ENCODE measurements around the gene ANK2. TPM values are rescaled to one million over a fixed set of nuclear protein-coding genes. Genes with fewer than 3 reads are reported as not detected.

The ANK2 gene
- total RNA-seq, 2 donors from 2014 or later = 9.9 to 11.5 TPM

DNA sequence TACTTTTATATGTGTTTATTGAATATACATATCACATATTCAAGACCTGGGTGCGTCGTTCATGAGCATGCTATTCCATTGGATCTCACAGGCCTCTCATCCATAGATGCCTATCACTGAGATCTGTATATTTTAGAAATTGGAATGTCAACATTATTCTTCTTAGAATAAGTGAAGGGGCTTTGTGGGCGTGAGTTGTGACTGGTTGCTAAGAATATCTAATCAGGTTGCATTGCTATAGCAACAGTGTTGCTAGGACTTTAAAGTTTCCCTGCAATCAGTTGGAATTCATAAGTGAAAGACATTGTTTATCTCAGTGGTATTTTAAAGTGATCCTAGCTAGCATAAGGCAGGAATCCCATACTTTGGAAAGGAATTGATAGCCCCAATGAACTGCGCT is 36.7 kb upstream of the ANK2 start:
- intact Hi-C loops (cut with DNase I) = no loop called here
- 61 to 70% methylated on average over 4 of the region's 4 CpGs for WGBS, 2 donors
- DNase-seq (no peak), ATAC-seq (no peak)
- TF ChIP-seq, protein P1, sequence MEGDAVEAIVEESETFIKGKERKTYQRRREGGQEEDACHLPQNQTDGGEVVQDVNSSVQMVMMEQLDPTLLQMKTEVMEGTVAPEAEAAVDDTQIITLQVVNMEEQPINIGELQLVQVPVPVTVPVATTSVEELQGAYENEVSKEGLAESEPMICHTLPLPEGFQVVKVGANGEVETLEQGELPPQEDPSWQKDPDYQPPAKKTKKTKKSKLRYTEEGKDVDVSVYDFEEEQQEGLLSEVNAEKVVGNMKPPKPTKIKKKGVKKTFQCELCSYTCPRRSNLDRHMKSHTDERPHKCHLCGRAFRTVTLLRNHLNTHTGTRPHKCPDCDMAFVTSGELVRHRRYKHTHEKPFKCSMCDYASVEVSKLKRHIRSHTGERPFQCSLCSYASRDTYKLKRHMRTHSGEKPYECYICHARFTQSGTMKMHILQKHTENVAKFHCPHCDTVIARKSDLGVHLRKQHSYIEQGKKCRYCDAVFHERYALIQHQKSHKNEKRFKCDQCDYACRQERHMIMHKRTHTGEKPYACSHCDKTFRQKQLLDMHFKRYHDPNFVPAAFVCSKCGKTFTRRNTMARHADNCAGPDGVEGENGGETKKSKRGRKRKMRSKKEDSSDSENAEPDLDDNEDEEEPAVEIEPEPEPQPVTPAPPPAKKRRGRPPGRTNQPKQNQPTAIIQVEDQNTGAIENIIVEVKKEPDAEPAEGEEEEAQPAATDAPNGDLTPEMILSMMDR (IDR thresholded peaks at IDR 0.05) = no peak
- TF ChIP-seq POLR2A (IDR thresholded peaks at IDR 0.05) = no peak
- Histone ChIP-seq H3K4me3 (no peak overlapping the region), H3K27ac (no peak overlapping the region), H3K27me3 (no peaks in the 10 kb centered on the region), H3K9me3 (no peaks in the 10 kb centered on the region), H3K36me3 (replicated peaks in 1 of 2; ENCODE audit: insufficient read depth in 1 of 2, low read depth in 2 of 2) (no peaks in the 10 kb centered on the region), H3K4me1 (no peaks in the 10 kb centered on the region)

GRCh38 chr4:113013751-113014150 is 35.7 kb upstream of the ANK2 start:
- TF ChIP-seq, protein P1 (IDR thresholded peaks at IDR 0.05) = no peak
- TF ChIP-seq POLR2A (IDR thresholded peaks at IDR 0.05) = no peak
- H3K36me3 ChIP-seq (replicated peaks in 1 of 2; ENCODE audit: insufficient read depth in 1 of 2, low read depth in 2 of 2) = no peaks in the 10 kb centered on the region
- ATAC-seq (no peak), DNase-seq (no peak)
- H3K27ac ChIP-seq = no peak overlapping the region
- H3K9me3 ChIP-seq = no peaks in the 10 kb centered on the region
- 32 to 40% methylated on average over 1 of the region's 1 CpG for WGBS, 2 donors
- H3K27me3 ChIP-seq = no peaks in the 10 kb centered on the region
- H3K4me3 ChIP-seq = no peak overlapping the region
- intact Hi-C loops (cut with DNase I) = no loop called here
- H3K4me1 ChIP-seq = no peaks in the 10 kb centered on the region

DNA sequence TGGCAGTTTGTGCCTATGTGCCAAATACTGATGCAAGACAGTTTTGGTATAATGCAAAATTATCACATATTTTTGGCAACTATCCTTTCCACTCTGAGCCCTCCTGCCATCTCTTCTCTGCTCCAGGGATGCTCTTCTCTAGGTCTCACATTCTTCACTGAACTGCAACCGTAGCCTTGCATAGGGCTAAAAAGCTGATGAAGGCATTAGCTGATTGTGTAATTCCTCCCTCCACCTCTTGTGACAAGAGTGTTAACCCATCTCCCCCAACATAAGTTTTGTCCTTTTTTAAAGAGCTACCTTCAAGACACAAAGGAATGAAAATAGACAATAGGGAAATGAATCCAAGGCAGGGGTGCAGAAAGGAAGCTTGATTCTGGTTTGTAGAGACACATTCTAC is 33.1 kb upstream of the ANK2 start:
- Histone ChIP-seq H3K4me3 (no peak overlapping the region), H3K36me3 (replicated peaks in 1 of 2; ENCODE audit: insufficient read depth in 1 of 2, low read depth in 2 of 2) (no peaks in the 10 kb centered on the region), H3K27me3 (no peaks in the 10 kb centered on the region), H3K9me3 (no peaks in the 10 kb centered on the region), H3K27ac (no peak overlapping the region), H3K4me1 (no peaks in the 10 kb centered on the region)
- intact Hi-C loops (cut with DNase I) = no loop called here
- ATAC-seq (no peak), DNase-seq (no peak)
- 80 to 81% methylated on average over 1 of the region's 1 CpG for WGBS, 2 donors
- TF ChIP-seq, protein P1 (IDR thresholded peaks at IDR 0.05) = no peak
- no peak for TF ChIP-seq POLR2A (IDR thresholded peaks at IDR 0.05)

DNA sequence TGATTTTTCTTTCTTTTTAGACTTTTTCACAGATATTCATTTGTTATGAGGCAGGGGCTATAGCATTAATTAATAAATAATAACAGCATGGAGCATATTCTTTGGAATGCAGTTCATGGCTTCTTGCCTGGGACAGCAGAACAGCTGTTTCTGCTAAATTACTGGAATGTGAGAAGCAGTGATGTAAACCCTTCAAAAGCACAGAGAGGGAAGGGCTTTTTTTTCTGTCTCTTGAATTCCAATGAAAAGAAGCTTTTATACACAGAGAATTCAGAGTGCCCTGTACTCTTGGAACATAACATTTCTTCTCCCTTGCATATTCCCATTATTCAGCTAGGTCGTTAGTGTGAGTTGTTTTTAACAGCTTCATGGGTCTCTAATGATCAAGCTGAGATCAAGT is 28.5 kb upstream of the ANK2 start:
- H3K36me3 ChIP-seq (replicated peaks in 1 of 2; ENCODE audit: insufficient read depth in 1 of 2, low read depth in 2 of 2) = no peaks in the 10 kb centered on the region
- no peak for DNase-seq
- TF ChIP-seq, protein P1 (IDR thresholded peaks at IDR 0.05) = no peak
- no peak for TF ChIP-seq POLR2A (IDR thresholded peaks at IDR 0.05)
- H3K4me3 ChIP-seq = no peak overlapping the region
- H3K27ac ChIP-seq = no peak overlapping the region
- no peaks in the 10 kb centered on the region for H3K4me1 ChIP-seq
- 39 to 45% methylated on average over 1 of the region's 1 CpG for WGBS, 2 donors
- no peaks in the 10 kb centered on the region for H3K9me3 ChIP-seq
- ATAC-seq = no peak
- H3K27me3 ChIP-seq = no peaks in the 10 kb centered on the region
- intact Hi-C loops (cut with DNase I) = no loop called here

GRCh38 chr4:113024388-113024787 is 25.1 kb upstream of the ANK2 start:
- no peaks in the 10 kb centered on the region for H3K9me3 ChIP-seq
- DNase-seq (no peak), ATAC-seq (no peak)
- no peaks in the 10 kb centered on the region for H3K27me3 ChIP-seq
- H3K4me3 ChIP-seq = no peak overlapping the region
- 84 to 87% methylated on average over 1 of the region's 1 CpG for WGBS, 2 donors
- H3K27ac ChIP-seq = no peak overlapping the region
- no peak for TF ChIP-seq POLR2A (IDR thresholded peaks at IDR 0.05)
- TF ChIP-seq, protein P1 (IDR thresholded peaks at IDR 0.05) = no peak
- no peaks in the 10 kb centered on the region for H3K4me1 ChIP-seq
- no peaks in the 10 kb centered on the region for H3K36me3 ChIP-seq (replicated peaks in 1 of 2; ENCODE audit: insufficient read depth in 1 of 2, low read depth in 2 of 2)
- intact Hi-C loops (cut with DNase I) = no loop called here
